CD4-positive, alpha-beta memory T cell (primary cell): ENCODE results near the gene USB1. TPM values are rescaled to one million over a fixed set of nuclear protein-coding genes. Genes with fewer than 3 reads are reported as not detected.

Experiments
- CTCF ChIA-PET: fragments of 350-600 bp; sonication (Branson Sonifier 250); formaldehyde crosslinking; loops from one replicate; lab custom pipeline; 2021; ENCODE audit warnings: inconsistent platforms; ENCODE audit not compliant: partially characterized antibody; lab: Charles Lee
- POLR2A ChIA-PET: fragments of 350-600 bp; sonication (Branson Sonifier 250); formaldehyde crosslinking; loops from one replicate; lab custom pipeline; 2021; ENCODE audit not compliant: partially characterized antibody; lab: Charles Lee
- DNase-seq, 5 donors: peaks; one replicate each; pipeline versions ENCODE4 v3.0.0 to v3.0.0-alpha.2; 2020 to 2022; ENCODE audit warnings: mixed read lengths in 1 of 5
- H3K27ac ChIP-seq: one replicate; pipeline ENCODE4 v1.7.0; 2013; ENCODE audit warnings: low read depth, low read length
- H3K27me3 ChIP-seq: 2 replicates; pipeline ENCODE4 v1.7.0; 2013; ENCODE audit warnings: mild to moderate bottlenecking, low read length, moderate library complexity; ENCODE audit not compliant: insufficient read depth
- H3K36me3 ChIP-seq: 2 replicates; pipeline ENCODE4 v1.7.0; 2013; ENCODE audit warnings: mild to moderate bottlenecking, low read length, moderate library complexity; ENCODE audit not compliant: insufficient read depth
- H3K4me1 ChIP-seq: 2 replicates; pipeline ENCODE4 v1.7.0; 2013; ENCODE audit warnings: mild to moderate bottlenecking, low read length, moderate library complexity; ENCODE audit not compliant: insufficient read depth
- H3K4me3 ChIP-seq, 2 donors: one replicate each; pipeline ENCODE4 v1.7.0; 2013; ENCODE audit warnings: low read length in 2 of 2, mild to moderate bottlenecking in 1 of 2
- H3K9me3 ChIP-seq, 2 donors: one replicate each; pipeline ENCODE4 v1.7.0; 2013; ENCODE audit warnings: low read length in 2 of 2, control low read depth in 1 of 2; ENCODE audit not compliant: control insufficient read depth in 1 of 2
- H3K27ac Mint-ChIP-seq, 7 donors: one replicate each; pipeline ENCODE4 v1.8.0; 2020 to 2021; ENCODE audit warnings: mixed read lengths in 7 of 7, mild to moderate bottlenecking in 6 of 7, inconsistent platforms in 3 of 7, moderate library complexity in 3 of 7
- H3K27me3 Mint-ChIP-seq, 2 donors: one replicate each; pipeline ENCODE4 v1.8.0; 2020 to 2021; ENCODE audit warnings: mixed read lengths in 2 of 2
- H3K36me3 Mint-ChIP-seq, 2 donors: one replicate each; pipeline ENCODE4 v1.8.0; 2020 to 2021; ENCODE audit warnings: mixed read lengths in 2 of 2, inconsistent platforms in 1 of 2, mild to moderate bottlenecking in 1 of 2
- H3K4me1 Mint-ChIP-seq, 4 donors: one replicate each; pipeline ENCODE4 v1.8.0; 2020 to 2021; ENCODE audit warnings: mixed read lengths in 4 of 4, mild to moderate bottlenecking in 1 of 4
- H3K4me3 Mint-ChIP-seq, 8 donors: one replicate each; pipeline ENCODE4 v1.8.0; 2020 to 2021; ENCODE audit warnings: mixed read lengths in 8 of 8, mild to moderate bottlenecking in 7 of 8, moderate library complexity in 6 of 8, inconsistent platforms in 3 of 8
- H3K9me3 Mint-ChIP-seq, 8 donors: one replicate each; pipeline ENCODE4 v1.8.0; 2020 to 2021; ENCODE audit warnings: mixed read lengths in 8 of 8, mild to moderate bottlenecking in 5 of 8, inconsistent platforms in 3 of 8, moderate library complexity in 1 of 8
- intact Hi-C: fragments of 100-400 bp; cut with micrococcal nuclease; formaldehyde crosslinking; loops from one replicate; pipeline ENCODE4 v1.15.1; 2023
- polyA plus RNA-seq, 2 donors: library from polyadenylated mRNA; unstranded; fragments of 300-500 nt; fragmentation: Illumina TruSeq; gene quantifications; one replicate each; pipeline ENCODE4 v1.2.3, GENCODE V29; 2021
- total RNA-seq, 2 experiments: library from RNA; stranded (reverse); gene quantifications; one replicate each; pipeline ENCODE4 v1.2.3, GENCODE V29; 2021

Gene USB1
- total and polyA plus RNA-seq, 4 experiments from 2014 or later: 35.3 to 45.2 (median 37.9) TPM

DNA sequence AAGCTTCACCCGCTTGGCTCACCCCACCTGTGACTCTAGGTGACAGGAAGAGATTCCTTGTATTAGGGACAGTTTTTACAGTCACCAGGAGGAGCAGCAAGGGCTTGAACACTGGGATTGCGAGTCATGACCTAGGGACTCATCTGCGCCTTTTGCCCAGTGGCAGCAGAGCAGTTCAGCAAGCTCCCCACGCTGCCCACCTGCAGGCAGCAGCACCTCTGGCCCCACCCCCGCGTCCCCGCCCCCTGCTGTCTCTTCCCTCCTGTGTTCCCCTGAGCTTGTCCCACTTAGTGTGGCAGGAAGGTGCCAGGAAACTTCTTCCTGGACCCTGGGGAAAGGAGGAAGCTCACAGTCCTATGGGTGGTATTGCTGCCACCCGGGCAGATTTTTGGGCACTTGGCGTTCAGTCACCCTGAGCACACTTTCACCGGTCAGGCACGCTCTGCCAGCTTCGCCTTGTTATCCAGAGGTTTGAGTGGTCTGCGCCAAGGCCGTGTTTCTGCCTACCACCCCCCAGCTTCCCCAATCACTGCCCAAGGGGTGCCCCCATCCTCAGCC is 33.0 kb downstream of the USB1 start:
- Histone ChIP-seq H3K27me3 (no peaks in the 10 kb centered on the region), H3K27ac (no peak overlapping the region), H3K36me3 (no peaks in the 10 kb centered on the region), H3K9me3 (no peaks in the 10 kb centered on the region), H3K4me3 (no peak overlapping the region), H3K4me1 (no peaks in the 10 kb centered on the region)
- ChIA-PET POLR2A (no interaction called here), CTCF (interaction anchor here (0.6 to 1.9 kb wide), 2 partner anchors 10 to 16 kb away, joined by 4 to 9 read pairs; no protein-coding TSS in a partner anchor)
- Mint-ChIP-seq H3K4me1 (no peaks in the 10 kb centered on the region), H3K27me3 (no peaks in the 10 kb centered on the region), H3K4me3 (no peak overlapping the region), H3K36me3 (no peaks in the 10 kb centered on the region), H3K9me3 (peaks cover 0 to 2% (median 0%) of the 10 kb centered on the region in 8 donors), H3K27ac (no peak overlapping the region)
- intact Hi-C loops: no loop called here
- peak in 1 of 5 donors; percentile 0 for DNase-seq

DNA sequence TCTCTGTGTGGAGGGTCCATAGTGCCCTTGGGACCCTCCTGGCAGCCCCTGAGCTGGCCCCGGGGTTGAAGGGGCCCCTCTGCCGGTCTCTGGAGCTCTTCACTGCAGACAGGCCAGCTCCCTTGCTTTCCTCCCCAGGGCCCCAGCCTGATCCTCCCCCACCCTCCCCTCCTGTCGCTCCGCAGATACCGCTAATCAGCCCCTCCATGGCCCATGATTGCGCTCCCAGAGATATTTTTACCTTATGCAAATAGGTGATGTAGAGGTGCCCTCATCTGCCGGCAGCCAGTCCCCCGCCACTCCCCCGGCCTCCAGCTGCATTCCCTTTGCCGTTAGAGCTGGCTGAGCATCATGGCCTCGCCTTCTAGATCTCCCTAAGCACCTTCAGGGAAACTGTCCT is 33.6 kb downstream of the USB1 start:
- peaks cover 0 to under 1% (median 0%) of the 10 kb centered on the region in 8 donors for H3K9me3 Mint-ChIP-seq
- Histone ChIP-seq H3K27me3 (no peaks in the 10 kb centered on the region), H3K4me1 (no peaks in the 10 kb centered on the region), H3K27ac (no peak overlapping the region), H3K36me3 (no peaks in the 10 kb centered on the region), H3K9me3 (no peaks in the 10 kb centered on the region), H3K4me3 (no peak overlapping the region)
- peak in 1 of 5 donors; percentile 6 for DNase-seq
- H3K27ac Mint-ChIP-seq: no peak overlapping the region
- H3K36me3 Mint-ChIP-seq: no peaks in the 10 kb centered on the region
- no peaks in the 10 kb centered on the region for H3K4me1 Mint-ChIP-seq
- intact Hi-C loops: no loop called here
- ChIA-PET CTCF (interaction anchor here (0.6 to 1.9 kb wide), 2 partner anchors 11 to 16 kb away, joined by 4 to 9 read pairs; no protein-coding TSS in a partner anchor), POLR2A (no interaction called here)
- no peaks in the 10 kb centered on the region for H3K27me3 Mint-ChIP-seq
- H3K4me3 Mint-ChIP-seq: no peak overlapping the region

DNA sequence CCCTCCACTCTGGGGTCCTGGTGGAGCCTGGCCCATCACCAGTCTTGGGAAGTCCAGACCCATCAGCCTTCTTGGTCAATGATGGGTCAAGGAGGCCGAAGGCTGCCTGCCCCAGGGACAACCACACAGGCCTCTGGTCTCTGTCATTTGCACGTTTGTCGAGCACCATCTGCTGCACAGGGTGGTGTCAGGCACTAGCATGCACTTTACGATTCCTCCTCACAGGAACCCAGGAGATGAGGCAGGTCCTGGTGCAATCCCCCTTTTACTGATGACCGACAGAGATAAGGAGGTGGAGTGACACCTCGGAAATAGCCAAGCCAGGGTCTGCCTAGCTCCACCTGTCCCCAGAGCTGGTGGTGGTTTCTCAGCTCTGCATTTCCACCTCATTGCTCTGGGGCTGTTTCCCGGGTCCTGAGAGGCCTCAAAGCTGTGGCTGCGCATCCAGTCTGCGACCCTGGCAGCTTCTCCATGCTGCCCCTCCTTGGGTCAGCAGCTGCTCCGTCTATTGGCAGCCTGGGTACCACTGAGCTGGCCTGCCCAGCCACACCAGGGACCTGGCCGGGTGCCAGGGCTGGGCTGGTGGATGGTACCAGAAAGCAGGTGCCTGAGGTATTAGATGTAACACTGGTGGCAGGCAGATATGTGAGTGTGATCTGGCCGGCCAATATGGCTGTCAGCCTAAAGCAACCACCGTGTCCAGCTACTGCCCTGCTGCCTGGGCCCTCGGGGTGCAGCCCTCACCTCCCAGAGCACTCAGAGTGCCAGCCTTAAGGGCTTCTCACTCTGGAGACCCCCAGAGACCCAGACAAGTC is 34.4 kb downstream of the USB1 start:
- no peak overlapping the region for H3K4me3 Mint-ChIP-seq
- H3K27me3 ChIP-seq: no peaks in the 10 kb centered on the region
- ChIA-PET CTCF (no interaction called here), POLR2A (no interaction called here)
- no peaks in the 10 kb centered on the region for H3K4me1 Mint-ChIP-seq
- no peaks in the 10 kb centered on the region for H3K36me3 Mint-ChIP-seq
- H3K4me1 ChIP-seq: no peaks in the 10 kb centered on the region
- no peak overlapping the region for H3K27ac ChIP-seq
- no peaks in the 10 kb centered on the region for H3K9me3 Mint-ChIP-seq
- no peaks in the 10 kb centered on the region for H3K36me3 ChIP-seq
- H3K27ac Mint-ChIP-seq: no peak overlapping the region
- intact Hi-C loops: no loop called here
- H3K9me3 ChIP-seq: no peaks in the 10 kb centered on the region
- H3K4me3 ChIP-seq: no peak overlapping the region
- DNase-seq: peak in 1 of 5 donors; percentile 11
- no peaks in the 10 kb centered on the region for H3K27me3 Mint-ChIP-seq

DNA sequence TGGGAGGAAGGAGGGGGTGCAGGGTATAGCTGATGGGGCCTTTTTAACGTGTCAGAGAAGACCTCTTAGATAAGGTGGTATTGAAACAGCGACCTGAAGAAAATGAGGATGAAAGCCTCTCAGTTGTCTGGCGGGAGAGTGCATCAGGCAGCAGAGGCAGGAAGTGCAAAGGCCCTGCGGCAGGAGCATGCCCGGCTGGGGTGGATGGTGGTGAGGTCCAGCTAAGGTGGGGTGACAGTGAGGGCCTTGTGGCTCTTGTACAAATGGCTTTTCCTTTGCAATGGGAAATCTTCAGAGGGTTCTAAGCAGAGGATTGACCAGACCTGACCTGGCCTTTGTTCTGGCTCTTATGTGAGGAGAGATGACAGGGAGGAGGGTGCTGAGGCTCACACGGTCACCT is 35.7 kb downstream of the USB1 start:
- no peaks in the 10 kb centered on the region for H3K36me3 ChIP-seq
- no peak for DNase-seq
- no peak overlapping the region for H3K4me3 ChIP-seq
- no peaks in the 10 kb centered on the region for H3K9me3 Mint-ChIP-seq
- POLR2A ChIA-PET: no interaction called here
- no peaks in the 10 kb centered on the region for H3K9me3 ChIP-seq
- no peaks in the 10 kb centered on the region for H3K4me1 ChIP-seq
- CTCF ChIA-PET: interaction anchor here (1.0 kb wide), 1 partner anchor 60 kb away, joined by 3 read pairs; no protein-coding TSS in a partner anchor
- no peaks in the 10 kb centered on the region for H3K4me1 Mint-ChIP-seq
- no peaks in the 10 kb centered on the region for H3K27me3 Mint-ChIP-seq
- peak overlapping the region in 2 of 7 donors; percentile 55 to 76 for H3K27ac Mint-ChIP-seq
- H3K4me3 Mint-ChIP-seq: no peak overlapping the region
- no peak overlapping the region for H3K27ac ChIP-seq
- H3K27me3 ChIP-seq: no peaks in the 10 kb centered on the region
- no peaks in the 10 kb centered on the region for H3K36me3 Mint-ChIP-seq
- intact Hi-C loops: no loop called here

DNA sequence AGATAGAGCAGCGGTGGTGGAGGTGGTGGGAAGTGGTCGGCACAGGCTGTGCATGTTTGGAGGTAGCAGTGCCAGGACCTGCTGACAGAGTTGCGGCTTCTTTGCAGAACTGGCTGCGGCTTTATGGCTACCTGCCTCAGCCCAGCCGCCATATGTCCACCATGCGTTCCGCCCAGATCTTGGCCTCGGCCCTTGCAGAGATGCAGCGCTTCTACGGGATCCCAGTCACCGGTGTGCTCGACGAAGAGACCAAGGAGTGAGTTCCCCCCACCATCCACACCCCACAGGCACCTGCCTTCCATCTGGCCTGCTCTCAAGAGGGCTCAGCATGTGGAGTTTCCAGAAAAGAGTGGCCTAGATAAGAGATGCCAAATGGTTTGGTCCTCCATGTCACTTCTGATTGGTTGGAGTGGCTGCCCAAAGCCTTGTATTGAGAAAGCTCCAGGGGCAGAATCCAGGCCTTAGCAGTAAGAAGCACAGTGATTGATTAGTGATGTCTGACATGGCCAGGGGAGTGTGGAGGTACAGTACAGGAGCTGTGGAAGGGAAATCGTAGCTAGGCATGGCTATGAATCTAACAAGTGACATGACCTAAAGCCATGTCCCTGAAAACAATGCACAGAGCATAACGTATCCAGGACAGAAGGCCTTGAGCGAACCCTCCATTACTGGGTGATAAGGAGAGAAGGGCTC is 36.3 kb downstream of the USB1 start:
- Mint-ChIP-seq H3K36me3 (no peaks in the 10 kb centered on the region), H3K27ac (no peak overlapping the region), H3K27me3 (no peaks in the 10 kb centered on the region), H3K9me3 (no peaks in the 10 kb centered on the region), H3K4me3 (no peak overlapping the region), H3K4me1 (no peaks in the 10 kb centered on the region)
- Histone ChIP-seq H3K27me3 (no peaks in the 10 kb centered on the region), H3K9me3 (no peaks in the 10 kb centered on the region), H3K4me1 (no peaks in the 10 kb centered on the region), H3K27ac (no peak overlapping the region), H3K36me3 (no peaks in the 10 kb centered on the region), H3K4me3 (no peak overlapping the region)
- DNase-seq: no peak
- CTCF ChIA-PET: interaction anchor here (1.0 kb wide), 1 partner anchor 60 kb away, joined by 3 read pairs; no protein-coding TSS in a partner anchor
- POLR2A ChIA-PET: no interaction called here
- intact Hi-C loops: no loop called here

DNA sequence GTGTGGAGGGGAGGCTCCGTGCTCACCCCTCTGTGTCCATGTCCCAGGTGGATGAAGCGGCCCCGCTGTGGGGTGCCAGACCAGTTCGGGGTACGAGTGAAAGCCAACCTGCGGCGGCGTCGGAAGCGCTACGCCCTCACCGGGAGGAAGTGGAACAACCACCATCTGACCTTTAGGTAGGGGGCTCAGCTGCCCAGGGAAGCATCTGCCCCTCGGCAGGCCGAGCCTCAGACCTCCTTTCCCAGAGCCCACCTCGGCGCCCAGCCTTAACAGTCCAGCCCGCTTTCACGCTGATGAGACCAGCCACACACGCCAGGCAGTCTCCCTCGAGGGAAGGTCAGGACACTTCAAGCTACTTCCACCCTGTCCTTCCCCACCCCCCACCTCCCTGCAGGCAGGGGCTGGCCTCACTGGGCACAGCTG is 37.0 kb downstream of the USB1 start:
- H3K36me3 ChIP-seq: no peaks in the 10 kb centered on the region
- intact Hi-C loops: no loop called here
- no peaks in the 10 kb centered on the region for H3K27me3 Mint-ChIP-seq
- POLR2A ChIA-PET: no interaction called here
- H3K9me3 ChIP-seq: no peaks in the 10 kb centered on the region
- H3K36me3 Mint-ChIP-seq: no peaks in the 10 kb centered on the region
- no peak overlapping the region for H3K27ac ChIP-seq
- H3K9me3 Mint-ChIP-seq: no peaks in the 10 kb centered on the region
- H3K4me3 Mint-ChIP-seq: no peak overlapping the region
- H3K27me3 ChIP-seq: no peaks in the 10 kb centered on the region
- no peak overlapping the region for H3K4me3 ChIP-seq
- no peak for DNase-seq
- H3K4me1 Mint-ChIP-seq: no peaks in the 10 kb centered on the region
- no peaks in the 10 kb centered on the region for H3K4me1 ChIP-seq
- no peak overlapping the region for H3K27ac Mint-ChIP-seq
- CTCF ChIA-PET: no interaction called here

DNA sequence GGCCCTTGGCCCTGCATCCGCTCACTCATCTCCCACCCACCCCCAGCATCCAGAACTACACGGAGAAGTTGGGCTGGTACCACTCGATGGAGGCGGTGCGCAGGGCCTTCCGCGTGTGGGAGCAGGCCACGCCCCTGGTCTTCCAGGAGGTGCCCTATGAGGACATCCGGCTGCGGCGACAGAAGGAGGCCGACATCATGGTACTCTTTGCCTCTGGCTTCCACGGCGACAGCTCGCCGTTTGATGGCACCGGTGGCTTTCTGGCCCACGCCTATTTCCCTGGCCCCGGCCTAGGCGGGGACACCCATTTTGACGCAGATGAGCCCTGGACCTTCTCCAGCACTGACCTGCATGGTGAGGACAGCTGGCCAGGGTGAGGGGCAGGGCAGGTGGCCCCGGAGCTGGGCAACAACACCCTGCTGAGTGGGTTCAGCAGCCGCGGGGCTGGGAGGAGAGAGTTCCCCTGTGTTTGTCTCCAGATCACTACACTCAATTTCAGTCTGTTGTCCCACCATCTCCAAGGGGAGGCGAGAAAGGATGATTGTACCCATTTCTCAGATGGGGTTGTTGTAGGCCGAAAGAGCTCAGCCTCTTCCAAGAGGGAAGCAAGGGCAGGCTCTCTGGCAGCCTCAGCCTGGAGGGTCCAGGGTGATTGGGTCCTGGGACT is 38.8 kb downstream of the USB1 start:
- POLR2A ChIA-PET: no interaction called here
- Histone ChIP-seq H3K4me3 (no peak overlapping the region), H3K27me3 (no peaks in the 10 kb centered on the region), H3K4me1 (no peaks in the 10 kb centered on the region), H3K27ac (no peak overlapping the region), H3K36me3 (no peaks in the 10 kb centered on the region), H3K9me3 (no peaks in the 10 kb centered on the region)
- intact Hi-C loops: no loop called here
- no peaks in the 10 kb centered on the region for H3K27me3 Mint-ChIP-seq
- no peaks in the 10 kb centered on the region for H3K36me3 Mint-ChIP-seq
- DNase-seq: no peak
- H3K4me1 Mint-ChIP-seq: no peaks in the 10 kb centered on the region
- CTCF ChIA-PET: no interaction called here
- H3K4me3 Mint-ChIP-seq: no peak overlapping the region
- no peak overlapping the region for H3K27ac Mint-ChIP-seq
- no peaks in the 10 kb centered on the region for H3K9me3 Mint-ChIP-seq
